COR-L47 (cell line): ENCODE results near the gene PLEKHA1.

Source experiments
- DNase-seq: peaks from one replicate; lab custom pipeline; 2025; lab: John Stamatoyannopoulos, UW

Gene PLEKHA1

DNA sequence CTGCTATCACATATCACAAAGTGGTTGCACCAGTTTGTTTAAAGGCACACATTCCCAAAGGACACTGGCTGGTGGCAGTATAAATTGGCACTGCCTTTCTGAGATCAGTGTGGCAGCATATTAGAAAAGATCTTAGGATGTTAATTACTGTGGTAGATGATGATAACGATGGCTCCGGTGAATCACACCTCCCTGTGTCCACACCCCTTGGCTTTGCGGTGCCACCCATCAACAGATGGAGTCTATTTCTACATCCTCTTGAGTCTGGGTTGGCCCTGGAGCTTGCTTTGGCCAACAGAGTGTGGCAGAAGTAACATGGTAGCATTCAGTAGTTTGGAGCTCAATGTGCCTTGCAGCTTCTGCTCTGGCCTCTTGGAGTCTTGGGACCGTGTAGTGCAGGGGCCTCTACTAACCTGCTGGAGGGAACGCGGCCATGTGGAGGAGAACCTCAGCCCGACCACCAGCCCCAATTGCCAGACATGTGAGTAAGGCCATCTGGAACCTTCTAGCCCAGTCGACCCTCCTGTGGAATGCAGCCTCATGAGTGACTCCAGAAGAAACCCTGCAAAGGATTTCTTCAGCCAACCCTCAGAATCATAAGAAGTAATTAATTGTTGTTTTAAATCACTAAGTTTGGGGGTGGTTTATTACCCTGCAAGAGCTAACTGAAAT, 27.2 kb upstream of the PLEKHA1 start:
- no peak for DNase-seq

DNA sequence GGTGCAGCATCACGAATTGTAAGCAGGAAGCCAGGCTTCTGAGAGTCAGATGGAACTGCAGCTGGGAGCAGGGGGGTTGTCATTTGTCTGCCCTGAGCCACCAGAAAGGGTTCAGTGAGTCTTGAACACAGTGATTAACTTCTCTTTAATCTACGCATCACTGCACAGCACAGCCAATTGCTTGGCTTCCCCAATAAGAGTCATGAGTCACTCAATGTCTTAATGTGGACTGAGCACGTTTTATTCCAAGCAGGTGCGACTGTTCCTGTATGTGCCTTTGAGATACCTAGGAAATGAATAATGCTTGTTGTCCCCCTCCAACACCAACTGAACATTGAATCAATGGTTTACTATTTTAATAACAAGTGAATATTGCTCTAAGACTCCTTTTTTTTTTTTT, 26.0 kb upstream of the PLEKHA1 start:
- no peak for DNase-seq

GRCh38 chr10:122348935-122349361, 25.6 kb upstream of the PLEKHA1 start:
- DNase-seq: no peak

GRCh38 chr10:122349758-122350369, 24.6 kb upstream of the PLEKHA1 start:
- no peak for DNase-seq

GRCh38 chr10:122350893-122351292, 23.6 kb upstream of the PLEKHA1 start:
- no peak for DNase-seq

DNA sequence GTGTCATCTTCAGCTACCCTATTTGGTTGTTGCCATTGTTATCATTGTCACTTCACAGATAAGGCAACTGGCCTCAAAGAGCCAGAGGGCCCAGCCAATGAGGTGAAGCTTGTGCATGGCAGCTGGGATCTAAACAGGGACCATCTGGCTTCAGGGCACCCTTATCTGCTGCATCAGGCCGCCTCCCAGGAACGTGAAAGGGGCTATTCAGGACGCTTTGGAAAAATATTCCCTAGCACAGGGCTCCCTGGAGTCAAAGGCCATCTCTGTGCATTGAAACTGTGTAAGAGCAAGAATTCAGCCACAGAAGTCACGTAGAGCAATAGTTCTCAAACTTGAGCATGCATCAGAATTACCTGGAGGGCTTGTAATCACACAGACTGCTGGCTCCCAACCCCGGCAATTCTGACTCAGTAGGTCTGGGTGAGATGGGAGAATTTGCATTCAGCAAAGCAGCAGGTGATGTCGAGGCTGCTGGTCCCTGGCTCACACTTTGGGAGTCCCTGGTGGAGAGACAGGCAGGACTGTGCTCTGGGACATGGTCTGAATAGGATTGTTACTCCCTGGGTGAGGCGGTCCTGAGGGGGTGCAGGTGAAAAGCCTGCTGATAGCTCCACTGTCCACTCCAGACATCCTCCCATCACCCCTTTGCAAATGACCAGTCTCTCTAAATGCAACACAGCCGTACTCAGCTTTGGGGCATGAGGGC, 21.5 kb upstream of the PLEKHA1 start:
- no peak for DNase-seq

- no peak for DNase-seq
Measured at GRCh38 chr10:122354383-122354782, 20.1 kb upstream of the PLEKHA1 start.

- no peak for DNase-seq
Measured at GRCh38 chr10:122357685-122358084, 16.8 kb upstream of the PLEKHA1 start.

DNA sequence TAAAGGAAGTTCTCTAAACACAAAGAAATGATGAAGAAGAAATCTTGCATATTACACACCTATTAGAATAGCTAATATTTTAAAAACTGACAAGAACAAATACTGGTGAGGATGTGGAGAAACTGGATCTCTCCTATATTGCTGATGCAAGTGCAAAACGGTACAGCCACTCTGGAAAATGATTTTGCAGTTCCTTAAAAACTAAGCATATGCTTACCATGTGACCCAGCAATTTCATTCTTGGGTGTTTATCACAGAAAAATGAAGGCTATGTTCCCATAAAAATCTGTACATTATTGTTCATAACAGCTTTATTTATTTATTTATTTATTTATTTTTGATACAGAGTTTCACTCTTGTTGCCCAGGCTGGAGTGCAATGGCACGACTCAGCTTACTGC, 14.9 kb upstream of the PLEKHA1 start:
- no peak for DNase-seq

DNA sequence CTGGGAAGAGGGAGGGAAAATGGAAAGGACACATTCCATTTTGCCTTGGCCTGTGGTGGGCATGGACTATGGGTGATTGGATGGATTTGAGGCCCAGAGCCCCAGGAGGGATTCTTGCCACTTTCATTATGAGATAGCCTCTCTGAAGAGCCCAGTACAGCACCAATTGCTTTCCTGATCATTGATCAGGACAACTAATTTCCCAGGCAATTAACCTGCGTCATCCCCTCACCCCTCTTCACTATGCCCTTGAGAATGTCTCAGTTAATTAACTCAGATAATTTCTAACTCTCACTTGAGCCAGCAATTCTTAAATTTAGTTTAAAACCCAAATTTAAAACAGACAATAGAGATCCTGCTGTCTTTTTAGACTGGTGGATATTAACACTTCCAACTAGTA, 13.5 kb upstream of the PLEKHA1 start:
- DNase-seq: no peak

DNA sequence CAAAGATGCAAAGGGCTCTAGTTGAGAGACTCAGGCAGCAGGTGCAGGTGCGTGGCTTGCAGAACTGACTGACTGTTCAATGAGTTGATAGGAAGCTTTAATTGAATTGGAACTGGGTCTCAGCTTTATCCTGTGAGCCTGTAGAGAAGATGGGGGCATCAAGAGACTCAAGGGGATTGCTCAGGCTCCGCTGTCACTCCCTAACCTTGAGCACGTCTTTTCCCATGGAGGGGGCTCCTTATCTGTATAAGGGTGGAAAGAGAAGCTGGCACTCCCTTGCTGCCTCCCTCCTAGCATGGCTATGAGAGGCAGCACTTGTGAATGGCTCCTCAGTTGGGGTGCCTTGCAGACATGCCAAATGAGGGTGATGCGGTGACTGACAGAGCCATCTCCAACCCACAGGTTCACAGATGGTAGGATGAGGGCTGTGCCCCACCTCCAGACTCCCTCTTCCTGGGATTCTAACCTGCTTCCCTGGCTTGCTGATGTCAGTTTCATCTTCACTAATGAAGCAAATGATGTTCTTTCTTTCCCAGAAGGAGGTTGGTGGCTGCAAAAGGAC, 12.4 kb upstream of the PLEKHA1 start:
- no peak for DNase-seq

- DNase-seq: no peak
Measured at GRCh38 chr10:122362621-122363020, 11.9 kb upstream of the PLEKHA1 start.

- DNase-seq: no peak
Measured at GRCh38 chr10:122363311-122363710, 11.2 kb upstream of the PLEKHA1 start.

DNA sequence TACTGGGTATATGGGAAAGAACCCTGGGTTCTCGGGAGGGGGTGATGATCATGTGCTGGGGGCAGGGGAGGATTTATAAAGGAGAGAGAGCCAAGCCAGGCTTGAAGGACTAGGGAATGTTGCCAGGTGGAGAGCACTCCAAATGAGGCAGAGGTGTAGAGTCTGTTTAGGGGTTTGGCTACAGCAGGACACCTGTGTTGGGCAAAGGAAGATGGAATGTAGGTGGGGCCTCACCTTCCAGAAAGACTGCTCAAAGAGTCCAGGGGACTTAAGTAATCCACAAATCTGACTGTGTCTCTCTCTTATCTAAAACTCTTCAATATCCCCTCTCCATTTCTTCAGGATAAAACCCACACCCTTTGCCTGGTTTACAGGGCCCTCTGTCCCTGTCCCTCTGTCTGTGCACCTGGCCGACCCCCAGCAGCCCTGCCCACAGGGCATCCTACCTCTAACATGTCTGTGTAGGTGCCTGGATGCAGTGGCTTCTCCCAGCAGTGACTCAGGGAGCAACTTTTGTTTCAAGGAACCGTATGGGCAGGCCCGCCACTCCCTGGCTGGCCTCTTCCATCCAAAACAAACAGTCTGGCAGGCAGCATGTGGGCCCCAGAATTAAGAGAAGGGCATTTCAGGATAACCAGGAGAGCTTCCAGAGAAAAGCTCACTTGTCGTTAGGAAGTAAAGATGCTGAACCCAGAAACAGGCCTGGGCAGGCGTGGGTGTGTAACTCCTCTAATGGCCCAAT, 10.6 kb upstream of the PLEKHA1 start:
- no peak for DNase-seq

- DNase-seq: peak; percentile 70
Measured at GRCh38 chr10:122368502-122369254, 5.8 kb upstream of the PLEKHA1 start.

DNA sequence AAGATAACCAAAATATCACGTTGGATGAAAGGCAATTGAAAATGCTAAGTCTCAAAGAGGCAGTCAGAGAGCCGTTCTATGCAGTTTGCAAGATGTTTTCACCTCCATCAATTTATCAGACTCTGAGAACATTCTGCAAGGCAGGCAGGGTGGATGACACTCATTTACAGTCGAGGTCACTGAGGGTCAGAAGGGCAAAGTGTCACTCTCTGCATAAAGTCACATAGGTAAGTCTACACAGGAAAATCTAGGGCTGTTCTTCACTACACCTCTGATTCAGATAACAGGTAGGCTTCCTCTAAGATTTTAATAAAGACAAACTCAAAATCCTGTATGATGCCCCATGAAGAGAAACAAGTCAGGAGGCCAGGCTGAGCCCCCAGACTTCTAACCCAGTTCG, 1.4 kb upstream of the PLEKHA1 start:
- DNase-seq: no peak

GRCh38 chr10:122373721-122374120, 787 bp upstream of the PLEKHA1 start:
- no peak for DNase-seq

DNA sequence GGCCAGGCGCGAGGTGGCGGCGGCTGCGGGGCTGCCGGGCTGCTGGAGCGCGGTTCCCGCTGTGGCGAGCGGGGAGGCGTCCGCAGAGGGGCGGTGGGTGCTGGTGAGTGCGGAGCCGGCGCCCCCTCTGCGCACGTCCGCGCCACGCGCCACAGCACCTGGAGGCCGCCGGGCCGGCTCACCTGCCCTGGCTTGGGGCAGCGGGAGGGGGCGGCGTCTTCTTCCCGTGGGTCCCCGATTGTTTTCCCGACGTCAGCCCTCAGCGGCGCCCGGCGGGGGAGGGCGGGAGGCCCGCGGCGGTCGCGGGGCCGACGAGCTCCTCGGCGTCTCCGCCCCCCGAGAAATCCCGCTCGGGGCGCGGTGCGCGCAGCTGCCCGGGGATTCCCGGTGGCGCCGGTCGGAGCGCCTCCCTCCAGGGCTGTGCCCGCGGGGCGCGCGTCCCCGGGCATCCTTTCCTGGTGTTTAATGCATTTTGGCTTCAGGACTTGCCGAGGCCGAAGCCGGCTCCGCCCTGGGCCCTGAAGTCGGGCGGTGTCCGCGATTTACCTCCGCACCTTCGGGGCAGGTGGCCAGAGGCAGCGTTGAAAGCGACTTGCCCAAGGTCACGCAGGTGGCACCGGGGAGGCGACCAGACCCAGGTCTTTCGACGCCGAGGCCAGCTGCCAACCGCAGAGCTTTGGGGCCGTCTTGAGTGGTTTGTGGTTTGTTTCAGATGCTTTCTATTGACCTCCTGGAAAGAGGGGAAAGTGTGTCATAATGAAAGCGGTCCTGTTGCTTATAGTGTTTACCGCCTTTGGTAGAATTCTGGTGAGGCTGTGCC, 561 bp downstream of the PLEKHA1 start:
- DNase-seq: peak; percentile 29

DNA sequence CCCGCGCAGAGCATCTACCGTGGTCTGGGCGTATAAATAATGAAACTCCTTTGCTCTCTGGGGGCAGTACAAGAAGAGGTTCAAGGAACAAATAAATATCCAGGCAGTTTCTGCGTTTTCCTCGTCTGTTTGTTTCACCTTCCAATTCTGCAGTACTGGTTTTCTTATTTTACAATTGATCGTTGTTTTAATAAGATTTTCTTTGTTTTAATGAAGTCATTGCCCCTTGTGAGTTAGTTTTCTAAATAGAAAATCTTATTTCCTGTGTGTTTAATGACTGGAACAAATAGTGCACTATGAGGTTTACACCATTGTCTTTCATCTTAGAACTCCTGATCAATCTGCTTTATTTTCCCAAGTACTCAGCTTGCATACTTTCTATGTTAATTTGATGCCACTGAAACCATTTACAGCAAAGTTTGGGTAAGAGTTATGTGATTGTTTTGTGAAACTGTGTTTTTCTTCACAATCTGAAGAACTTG, 1.2 kb downstream of the PLEKHA1 start:
- no peak for DNase-seq

DNA sequence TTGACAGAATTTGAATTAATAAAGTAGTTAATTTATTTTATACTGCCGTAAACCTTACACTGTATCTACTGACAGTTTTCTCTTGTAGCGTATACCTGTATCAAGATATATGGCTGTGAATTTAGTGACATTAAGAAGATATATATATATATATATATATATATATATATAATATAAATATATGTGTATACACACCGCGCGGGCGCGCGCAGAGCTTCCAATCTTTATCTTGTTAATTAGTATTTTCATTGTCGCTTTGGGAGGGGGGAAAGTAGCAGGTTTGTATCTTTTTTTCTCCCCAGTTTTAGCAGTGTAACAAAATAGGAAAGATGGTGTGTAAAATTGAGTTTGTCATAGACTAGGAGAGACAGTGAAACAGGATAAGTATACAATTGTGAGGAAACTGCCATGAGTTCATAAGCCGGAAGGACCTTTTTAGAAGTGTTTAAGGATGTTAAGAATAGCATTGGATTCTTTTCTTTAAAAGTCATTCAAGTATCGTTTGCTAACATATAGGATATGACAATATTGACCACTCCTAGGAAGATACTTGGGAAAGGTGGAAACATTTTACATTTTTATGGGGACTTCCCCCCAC, 2.0 kb downstream of the PLEKHA1 start:
- no peak for DNase-seq
